GM12878 (cell line): ENCODE measurements around the gene ADH1A. TPM values are rescaled to one million over a fixed set of nuclear protein-coding genes. Genes with fewer than 3 reads are reported as not detected.

Experiments
- ATAC-seq: fragments of 200-7000 bp; cut with Tn5 transposase; 3 replicates; pipeline ENCODE4 v1.9.1; 2020; ENCODE audit warnings: mild to moderate bottlenecking, moderate library complexity
- Bru-seq: library from RNA; stranded (reverse); fragments of 400-500 nt; gene quantifications from one replicate; lab custom pipeline; 2021; lab: Mats Ljungman, UMichigan
- BruChase-seq, 2 experiments: library from RNA; stranded (reverse); fragments of 400-500 nt; gene quantifications; one replicate each; lab custom pipeline; 2021; lab: Mats Ljungman, UMichigan
- BruUV-seq: library from RNA; stranded (reverse); fragments of 400-500 nt; replicated peaks from 2 replicates; lab custom pipeline; 2021; lab: Mats Ljungman, UMichigan
- CTCF ChIA-PET: fragments of 300-600 bp; sonication (Branson Sonifier 250); formaldehyde crosslinking; extraction: SDS; loops from one replicate; lab custom pipeline; 2021; ENCODE audit warnings: inconsistent platforms; lab: Yijun Ruan, JAX
- POLR2A ChIA-PET: fragments of 350-600 bp; formaldehyde crosslinking; extraction: SDS; loops from one replicate; lab custom pipeline; 2021; ENCODE audit warnings: inconsistent platforms; lab: Charles Lee
- RAD21 ChIA-PET: fragments of 300-600 bp; sonication (Branson Sonifier 250); formaldehyde crosslinking; loops from one replicate; lab custom pipeline; 2023; ENCODE audit warnings: antibody characterized with exemption; ENCODE audit not compliant: unreplicated experiment; lab: Charles Lee
- SMC1A ChIA-PET: fragments of 300-600 bp; sonication (Branson Sonifier 250); formaldehyde crosslinking; loops from one replicate; lab custom pipeline; 2023; ENCODE audit not compliant: unreplicated experiment, uncharacterized antibody; lab: Charles Lee
- DNase-seq: peaks from one replicate; pipeline ENCODE4 v3.0.0-alpha.2; 2011; ENCODE audit warnings: low read depth, low spot score
- FAIRE-seq: peaks from 3 replicates; lab custom pipeline; 2011; peaks lifted over from hg19 to GRCh38; lab: Jason Lieb, UNC
- H2AFZ ChIP-seq: 2 replicates; pipeline ENCODE4 v1.6.0; 2011; ENCODE audit warnings: low read depth, low read length, control low read depth; ENCODE audit not compliant: control insufficient read depth
- H3K27ac ChIP-seq: 2 replicates; pipeline ENCODE4 v1.5.1; 2011; ENCODE audit warnings: control low read depth; ENCODE audit not compliant: control insufficient read depth, insufficient read depth
- H3K27me3 ChIP-seq, 2 experiments: replicated peaks in 1 of 2; 2 replicates each; pipeline versions ENCODE4 v1.6.0 to v1.6.1; 2011; ENCODE audit warnings: low read length in 1 of 2; ENCODE audit not compliant: control insufficient read depth in 2 of 2, insufficient read depth in 2 of 2
- H3K36me3 ChIP-seq, 2 experiments: 2 replicates each; pipeline ENCODE4 v1.5.1; 2011; ENCODE audit warnings: low read length in 1 of 2; ENCODE audit not compliant: control insufficient read depth in 2 of 2, insufficient read depth in 2 of 2
- H3K4me1 ChIP-seq: 2 replicates; pipeline ENCODE4 v1.6.1; 2011; ENCODE audit warnings: mild to moderate bottlenecking, low read length, moderate library complexity, mixed read lengths; ENCODE audit not compliant: control insufficient read depth, insufficient read depth
- H3K4me2 ChIP-seq: 2 replicates; pipeline ENCODE4 v1.6.0; 2011; ENCODE audit warnings: control low read depth; ENCODE audit not compliant: control insufficient read depth, insufficient read depth
- H3K4me3 ChIP-seq: fragments of 200-600 bp; sonication (generic); 2 replicates; pipeline ENCODE4 v1.5.1; 2016
- H3K79me2 ChIP-seq: 2 replicates; pipeline ENCODE4 v1.6.0; 2011; ENCODE audit warnings: low read length; ENCODE audit not compliant: control insufficient read depth, insufficient read depth
- H3K9ac ChIP-seq: 2 replicates; pipeline ENCODE4 v1.8.0; 2011; ENCODE audit warnings: low read length, control low read depth, mixed read lengths; ENCODE audit not compliant: control insufficient read depth, insufficient read depth
- H3K9me3 ChIP-seq: replicated peaks from 3 replicates; pipeline ENCODE4 v1.5.1; 2011; ENCODE audit warnings: mild to moderate bottlenecking, low read length; ENCODE audit not compliant: control insufficient read depth, insufficient read depth
- H4K20me1 ChIP-seq: 2 replicates; pipeline ENCODE4 v1.6.0; 2011; ENCODE audit not compliant: control insufficient read depth, insufficient read depth
- EP300 ChIP-seq, 2 experiments: fragments of 150-350 bp in 1 of 2; IDR thresholded peaks; 2 replicates each; pipeline ENCODE4 v1.6.1; 2011 to 2012; ENCODE audit warnings: low read depth in 2 of 2, low read length in 2 of 2, borderline replicate concordance in 1 of 2, improper control_type of control experiment in 1 of 2, inconsistent platforms in 1 of 2; ENCODE audit not compliant: control insufficient read depth in 1 of 2
- ESRRA ChIP-seq: IDR thresholded peaks from 2 replicates; pipeline ENCODE4 v1.6.1; 2012; ENCODE audit warnings: mild to moderate bottlenecking, low read length, improper control_type of control experiment
- ZBED1 ChIP-seq: IDR thresholded peaks from 2 replicates; pipeline ENCODE4 v1.6.1; 2016; ENCODE audit warnings: borderline replicate concordance
- WGBS: methylation state at CpG from one replicate; pipeline ENCODE4 v1.1.6; 2016; ENCODE audit warnings: low lambda C conversion rate; ENCODE audit not compliant: insufficient replicate concordance, insufficient coverage; ENCODE audit errors: missing lambda C conversion rate; 5-methylcytosine and 5-hydroxymethylcytosine counted together
- in situ Hi-C: fragments of 300-500 bp; cut with MboI; formaldehyde crosslinking; loops from 9 replicates; pipeline ENCODE4 v1.14.3; 2018; ENCODE audit warnings: mixed read lengths
- intact Hi-C: fragments of 100-400 bp; cut with micrococcal nuclease; formaldehyde crosslinking; loops from one replicate; pipeline ENCODE4 v1.14.2; 2022; ENCODE audit not compliant: unreplicated experiment
- long read RNA-seq, 2 experiments: library from polyadenylated mRNA; unstranded; transcript quantifications; one replicate each; pipeline ENCODE4 v2.0.0, GENCODE V29; 2019 to 2020
- polyA minus RNA-seq, 3 experiments: library from RNA; depleted of rRNA, polyadenylated mRNA; stranded (reverse); fragments of >200 nt; gene quantifications; 2 replicates each; pipeline ENCODE4 v1.2.3, GENCODE V29; 2011
- polyA plus RNA-seq, 11 experiments: library from polyadenylated mRNA; depleted of rRNA in 4 of 11; unstranded in 6 of 11; stranded (reverse) in 5 of 11; fragments of >200 nt; fragmentation: Nextera tagmentation in 4 of 11; fragmentation: Illumina TruSeq in 1 of 11; extraction: Ambion mirVana in 4 of 11; extraction: Trizol in 1 of 11; gene quantifications; 1 replicate in 1 of 11; 2 replicates in 10 of 11; pipeline versions ENCODE4 v1.2.1 to v1.2.3, GENCODE V29; 2011 to 2016; ENCODE audit warnings: inconsistent platforms in 2 of 11, missing spikeins in 2 of 11, low read depth in 1 of 11
- total RNA-seq, 4 experiments: library from RNA; depleted of rRNA in 3 of 4; stranded (reverse); fragments of >200 nt in 3 of 4; fragmentation: Illumina TruSeq in 1 of 4; extraction: Trizol in 1 of 4; gene quantifications; 2 replicates each; pipeline versions ENCODE4 v1.2.1 to v1.2.3, GENCODE V29; 2013 to 2021

The ADH1A gene
- total RNA-seq (2013; cell fraction: nucleolus; rRNA removed) = not detected in 2 replicates
- total RNA-seq (2014; rRNA removed) = not detected in 2 replicates
- not detected in 2 replicates for total RNA-seq (2014; rRNA removed; fragmentation: Illumina TruSeq; extraction: Trizol)
- not detected in 2 replicates for total RNA-seq (2021)
- not detected for polyA plus RNA-seq (2011; ENCODE audit: low read depth)
- not detected in 2 replicates for polyA plus RNA-seq (2011; rRNA removed)
- polyA plus RNA-seq (2011; cell fraction: cytosol; rRNA removed) = not detected in 2 replicates
- not detected in 2 replicates for polyA plus RNA-seq (2011; cell fraction: nucleus; rRNA removed)
- not detected in 2 replicates for polyA plus RNA-seq (2012)
- polyA plus RNA-seq (2014; fragmentation: Illumina TruSeq; extraction: Trizol) = not detected in 2 replicates
- polyA plus RNA-seq (2014; fragmentation: Nextera tagmentation; extraction: Ambion mirVana) = not detected
- not detected in 2 replicates for polyA plus RNA-seq (2014; rRNA removed)
- polyA plus RNA-seq (2016; fragmentation: Nextera tagmentation; extraction: Ambion mirVana) = not detected
- not detected in 2 replicates for polyA minus RNA-seq (2011; rRNA and poly(A)+ RNA removed)
- polyA minus RNA-seq (2011; cell fraction: cytosol; rRNA and poly(A)+ RNA removed) = not detected in 2 replicates
- polyA minus RNA-seq (2011; cell fraction: nucleus; rRNA and poly(A)+ RNA removed) = not detected in 2 replicates
- Bru-seq, nascent RNA = not detected
- not detected for BruChase-seq, experiment 1, labeled RNA remaining after a 6-hour chase
- not detected for BruChase-seq, experiment 2, labeled RNA remaining after a 2-hour chase
- long read RNA-seq, experiment 1 = 0 reads
- long read RNA-seq, experiment 2 = 0 reads

- WGBS = 0% methylated on average over 3 of the region's 3 CpGs
- Histone ChIP-seq H3K27me3 (no peaks in the 10 kb centered on the region), H3K4me1 (no peaks in the 10 kb centered on the region), H3K4me3 (no peak within 1 kb of the TSS), H3K36me3 (no peaks in the 10 kb centered on the region), H2AFZ (no peak within 1 kb of the TSS), H3K27ac (no peak within 1 kb of the TSS), H4K20me1 (no peaks in the 10 kb centered on the region), H3K4me2 (no peak within 1 kb of the TSS), H3K9me3 (no peaks in the 10 kb centered on the region; the same call in 2 of the 3 replicates), H3K9ac (no peak within 1 kb of the TSS), H3K79me2 (no peaks in the 10 kb centered on the region)
- TF ChIP-seq ESRRA = no peak
- TF ChIP-seq EP300 (IDR thresholded peaks at IDR 0.05; ENCODE audit: borderline replicate concordance in 1 of 2, control insufficient read depth in 1 of 2, low read depth in 2 of 2, low read length in 2 of 2) = no peak
- no peak for TF ChIP-seq ZBED1
- ChIA-PET CTCF (interaction anchor here (0.6 kb wide), 1 partner anchor 866 kb away, joined by 3 read pairs; no protein-coding TSS in a partner anchor), RAD21 (no interaction called here), SMC1A (interaction anchor here (0.9 to 1.4 kb wide), 2 partner anchors 31 to 112 kb away, joined by 3 read pairs; no protein-coding TSS in a partner anchor), POLR2A (no interaction called here)
- FAIRE-seq (no peak), ATAC-seq (no peak), DNase-seq (no peak)
- intact Hi-C loops (no loop called here), in situ Hi-C loops (no loop called here)
- BruUV-seq = no TSS peak
Observed at GRCh38 chr4:99290848-99291786, at the start of gene ADH1A. Gene ADH1A, minus strand, starts transcription at chr4:99290985. Its CDS starts 71 bp downstream, at chr4:99290914.
